ENCODE data around the gene DTHD1. TPM values are rescaled to one million over a fixed set of nuclear protein-coding genes. Genes with fewer than 3 reads are reported as not detected.

DTHD1 gene
- polyA plus RNA-seq, 3 donors, result not detected

GRCh38 chr4:36353998-36354397 is 72.6 kb downstream of the DTHD1 start:
- intact Hi-C loops (cut with micrococcal nuclease), result loop anchor here (5.0 kb wide), 2 partner anchors 43 to 1033 kb away; no protein-coding TSS in a partner anchor

DNA sequence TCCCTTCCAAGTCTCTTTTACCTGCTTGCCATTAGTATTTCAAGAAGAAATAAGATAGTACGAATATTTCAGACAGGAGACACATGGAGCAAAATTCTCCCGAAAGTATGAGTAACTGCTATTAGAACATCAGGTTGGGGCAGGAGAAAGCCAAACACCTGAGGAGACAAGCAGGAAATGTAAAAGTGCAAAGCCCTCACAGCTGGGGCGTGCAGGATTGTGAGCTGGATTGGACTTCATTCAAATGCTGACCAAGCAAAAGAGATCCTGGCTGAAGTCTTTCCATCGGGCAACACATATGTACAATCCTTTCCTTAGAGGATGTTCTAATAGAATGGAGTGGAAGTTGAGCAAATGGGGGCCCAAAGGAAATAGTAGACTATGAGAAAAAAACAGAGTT is 76.8 kb downstream of the DTHD1 start:
- no peak overlapping the region for H3K27ac Mint-ChIP-seq
- no peak overlapping the region for H3K27ac ChIP-seq (ENCODE audit: low read depth in 1 of 2, low read length in 2 of 2)
- H3K79me2 ChIP-seq (ENCODE audit: insufficient read depth, low read length), result no peaks in the 10 kb centered on the region
- H3K4me2 ChIP-seq (replicated peaks; ENCODE audit: extremely low read depth, low read length, poor library complexity, severe bottlenecking), result no peak overlapping the region
- intact Hi-C loops (cut with micrococcal nuclease), result no loop called here
- no peak overlapping the region for H2AFZ ChIP-seq (ENCODE audit: insufficient read depth, low read depth, low read length, poor library complexity, severe bottlenecking)
- no peak overlapping the region for H3K4me3 Mint-ChIP-seq
- H3K9ac ChIP-seq (ENCODE audit: insufficient read depth, low read length, poor library complexity, severe bottlenecking), result no peak overlapping the region
- H3K36me3 Mint-ChIP-seq, result no peaks in the 10 kb centered on the region
- H3K4me1 Mint-ChIP-seq, result peaks cover 5% of the 10 kb centered on the region
- no peaks in the 10 kb centered on the region for H3K4me1 ChIP-seq (ENCODE audit: control insufficient read depth in 1 of 2, insufficient read depth in 2 of 2, low read length in 2 of 2)
- DNase-seq, result no peak
- H3K36me3 ChIP-seq (replicated peaks in 1 of 2; ENCODE audit: control insufficient read depth in 1 of 2, insufficient read depth in 2 of 2, low read length in 2 of 2), result no peaks in the 10 kb centered on the region
- WGBS (ENCODE audit: insufficient coverage), result 97% methylated on average over 3 of the region's 4 CpGs
- H3K27me3 Mint-ChIP-seq (ENCODE audit: low read depth in 3 of 3), result no peaks in the 10 kb centered on the region
- no peaks in the 10 kb centered on the region for H3K9me3 ChIP-seq (replicated peaks in 1 of 2; ENCODE audit: control insufficient read depth in 1 of 2, insufficient read depth in 1 of 2, low read length in 2 of 2)
- no peak for TF ChIP-seq CTCF (IDR thresholded peaks at IDR 0.05)
- H3K4me3 ChIP-seq (replicated peaks in 1 of 3; ENCODE audit: low read depth in 2 of 3, low read length in 3 of 3), result no peak overlapping the region
- no peaks in the 10 kb centered on the region for H3K27me3 ChIP-seq (ENCODE audit: control insufficient read depth in 2 of 2, insufficient read depth in 2 of 2, low read length in 2 of 2)
- H3K9me3 Mint-ChIP-seq, result peaks cover 0 to 3% (median 0%) of the 10 kb centered on the region in 7 donors
- H4K20me1 ChIP-seq (ENCODE audit: insufficient read depth, low read length), result no peaks in the 10 kb centered on the region

More at GRCh38 chr4:36353998-36354397, 72.6 kb downstream of the DTHD1 start:
- Mint-ChIP-seq H3K27me3 (ENCODE audit: low read depth in 3 of 3) (peaks cover 0 to 3% (median 1%) of the 10 kb centered on the region in 3 donors), H3K4me3 (no peak overlapping the region), H3K9me3 (peaks cover 0 to 3% (median 0%) of the 10 kb centered on the region in 7 donors), H3K27ac (no peak overlapping the region), H3K4me1 (peaks cover 12% of the 10 kb centered on the region), H3K36me3 (no peaks in the 10 kb centered on the region)
- DNase-seq, result no peak
- Histone ChIP-seq H3K27ac (ENCODE audit: low read depth in 1 of 2, low read length in 2 of 2) (no peak overlapping the region), H3K9me3 (replicated peaks in 1 of 2; ENCODE audit: control insufficient read depth in 1 of 2, insufficient read depth in 1 of 2, low read length in 2 of 2) (no peaks in the 10 kb centered on the region), H2AFZ (ENCODE audit: insufficient read depth, low read depth, low read length, poor library complexity, severe bottlenecking) (no peak overlapping the region), H3K79me2 (ENCODE audit: insufficient read depth, low read length) (no peaks in the 10 kb centered on the region), H4K20me1 (ENCODE audit: insufficient read depth, low read length) (no peaks in the 10 kb centered on the region), H3K9ac (ENCODE audit: insufficient read depth, low read length, poor library complexity, severe bottlenecking) (no peak overlapping the region), H3K4me3 (replicated peaks in 1 of 3; ENCODE audit: low read depth in 2 of 3, low read length in 3 of 3) (no peak overlapping the region), H3K4me2 (replicated peaks; ENCODE audit: extremely low read depth, low read length, poor library complexity, severe bottlenecking) (no peak overlapping the region), H3K36me3 (replicated peaks in 1 of 2; ENCODE audit: control insufficient read depth in 1 of 2, insufficient read depth in 2 of 2, low read length in 2 of 2) (no peaks in the 10 kb centered on the region), H3K4me1 (ENCODE audit: control insufficient read depth in 1 of 2, insufficient read depth in 2 of 2, low read length in 2 of 2) (peaks cover 1 to 17% of the 10 kb centered on the region in 2 donors), H3K27me3 (ENCODE audit: control insufficient read depth in 2 of 2, insufficient read depth in 2 of 2, low read length in 2 of 2) (no peaks in the 10 kb centered on the region)
- no CpG with 5 or more reads among the region's 2 CpGs for WGBS (ENCODE audit: insufficient coverage)
- TF ChIP-seq CTCF (IDR thresholded peaks at IDR 0.05), result no peak
